DMS 273 (cell line): ENCODE measurements around the gene ARAP3.

Experiments used
- DNase-seq: peaks from one replicate; lab custom pipeline; 2025; ENCODE audit not compliant: unreplicated experiment; lab: John Stamatoyannopoulos, UW

Gene ARAP3

DNA sequence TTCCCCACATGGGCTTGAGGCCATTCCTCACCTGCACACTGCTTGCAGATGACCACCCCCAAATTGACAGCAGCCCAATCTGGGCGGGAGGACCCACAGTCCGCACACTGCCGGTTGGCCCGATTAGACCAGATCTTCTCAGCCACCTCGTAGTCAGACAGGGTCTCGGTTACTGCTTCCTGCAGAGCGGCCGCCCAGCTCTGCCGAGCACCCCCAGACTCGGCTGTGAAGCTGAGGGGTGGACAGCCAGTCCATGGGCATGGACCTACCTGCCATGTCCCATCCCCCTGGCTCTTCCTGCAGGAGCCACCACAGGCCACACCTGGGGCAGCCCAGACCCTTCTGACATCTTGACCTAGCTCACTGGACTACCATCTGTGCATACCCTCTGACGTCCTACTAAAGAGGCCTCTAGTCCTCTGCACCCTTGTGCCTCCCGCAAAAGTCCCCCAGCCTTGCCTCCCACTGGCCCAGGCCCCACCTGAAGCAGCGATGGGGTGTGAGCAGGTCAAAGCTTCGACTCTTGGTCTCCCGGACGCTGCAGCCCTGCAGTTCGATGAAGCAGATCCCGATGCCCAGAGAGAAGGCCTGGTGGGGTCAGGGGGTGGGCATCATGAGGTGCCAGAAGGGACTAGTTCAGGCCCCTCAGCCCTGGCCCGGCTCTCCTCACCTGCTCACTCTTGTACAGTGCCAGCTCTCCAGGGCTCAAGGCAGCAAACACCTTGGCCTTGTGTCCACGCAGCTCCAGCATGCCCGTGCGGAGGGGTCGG lies 9.8 kb downstream of the ARAP3 start:
- no peak for DNase-seq

DNA sequence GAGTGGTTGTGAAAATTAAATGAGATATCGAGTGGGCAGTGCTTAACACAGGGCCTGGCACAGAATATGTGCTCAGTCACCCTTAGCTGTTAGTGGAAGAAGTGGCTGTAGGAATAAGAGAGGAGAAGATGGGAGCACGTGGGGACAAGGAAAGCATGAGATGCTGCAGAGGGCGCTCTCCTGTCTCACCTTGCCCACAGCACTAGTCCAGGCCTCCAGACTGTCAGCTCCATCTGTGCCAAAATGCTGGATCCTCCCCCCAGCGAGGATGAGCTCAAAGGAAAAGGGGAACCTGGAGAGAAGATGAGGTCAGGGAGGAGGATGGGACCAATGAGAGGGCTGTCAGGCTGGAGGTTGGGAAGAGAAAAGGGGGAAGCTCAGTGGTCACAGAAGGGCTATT lies 12.5 kb downstream of the ARAP3 start:
- peak; percentile 40 for DNase-seq

DNA sequence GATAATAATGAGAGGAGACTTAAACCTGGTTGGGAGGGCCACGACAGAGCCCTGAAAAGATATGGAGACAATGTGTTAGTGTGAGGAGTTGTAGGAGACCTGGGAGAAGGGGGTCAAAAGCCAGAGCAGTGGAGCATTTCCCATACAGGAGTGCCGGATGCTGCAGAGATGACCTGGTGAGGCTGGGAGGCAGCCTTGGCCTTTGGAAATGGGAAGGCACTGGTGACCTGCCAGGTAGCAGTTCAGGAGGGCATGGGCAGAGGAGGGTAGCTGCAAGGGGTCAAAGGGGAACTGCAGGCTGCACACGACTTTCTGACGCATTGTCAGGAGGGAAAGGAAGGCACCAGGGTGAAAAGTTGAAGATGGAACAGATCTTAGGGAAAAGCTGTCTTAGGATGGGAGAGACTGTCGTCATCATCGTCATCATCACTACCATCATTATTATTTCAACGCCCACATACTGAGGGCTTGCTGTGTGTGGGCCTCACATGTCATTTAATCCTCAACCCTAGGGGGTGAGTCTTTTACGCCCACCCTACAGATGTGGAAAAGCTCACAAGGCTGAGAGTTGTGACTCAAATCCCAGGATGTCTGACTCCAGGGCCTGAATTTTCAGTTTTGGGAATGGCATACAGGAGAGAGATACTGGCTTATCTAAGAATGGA lies 13.3 kb downstream of the ARAP3 start:
- DNase-seq, result no peak

DNA sequence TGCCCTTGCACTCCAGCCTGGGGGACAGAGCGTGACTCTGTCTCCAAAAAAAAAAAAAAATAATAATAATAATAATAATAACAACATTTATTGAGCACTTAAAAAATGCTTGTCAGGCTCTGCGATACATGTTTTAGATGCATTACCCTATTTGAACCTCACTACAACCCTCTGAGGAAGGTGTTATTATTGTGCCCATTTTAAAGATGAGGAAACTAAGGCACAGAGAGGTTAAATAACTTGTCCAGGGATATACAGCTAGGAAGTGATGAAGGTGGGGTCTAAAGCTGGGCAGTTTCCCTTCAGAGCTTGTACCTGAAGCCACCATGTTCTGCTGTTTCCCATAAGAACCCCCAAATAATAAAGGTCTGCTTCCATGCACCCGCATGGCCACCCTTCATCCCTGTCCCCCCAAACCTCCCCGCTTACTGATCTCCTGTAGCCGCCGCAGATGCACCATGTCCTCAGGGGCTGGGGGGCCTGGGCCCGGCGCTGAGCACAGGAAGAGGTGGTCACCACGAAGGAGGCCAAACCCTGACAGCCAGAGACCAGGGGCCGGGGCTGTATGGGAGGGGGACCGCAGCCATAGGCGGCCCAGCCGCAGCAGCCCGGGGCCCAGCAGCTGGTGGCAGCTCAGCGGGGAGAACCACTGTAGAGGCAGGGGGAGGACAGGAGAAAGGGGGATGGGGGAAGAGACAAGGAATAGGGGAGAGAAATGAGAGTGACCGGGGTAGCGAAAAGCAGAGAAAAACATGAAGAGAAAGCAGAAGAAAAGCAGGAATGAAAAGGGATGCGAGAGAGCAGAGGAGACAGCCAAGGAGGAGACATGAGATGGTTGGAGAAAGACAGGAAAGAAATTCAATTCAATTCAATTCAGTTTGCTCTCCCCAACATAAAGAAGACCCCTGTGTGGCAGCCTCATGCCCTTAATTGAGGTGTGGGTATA lies 15.8 kb downstream of the ARAP3 start:
- no peak for DNase-seq

DNA sequence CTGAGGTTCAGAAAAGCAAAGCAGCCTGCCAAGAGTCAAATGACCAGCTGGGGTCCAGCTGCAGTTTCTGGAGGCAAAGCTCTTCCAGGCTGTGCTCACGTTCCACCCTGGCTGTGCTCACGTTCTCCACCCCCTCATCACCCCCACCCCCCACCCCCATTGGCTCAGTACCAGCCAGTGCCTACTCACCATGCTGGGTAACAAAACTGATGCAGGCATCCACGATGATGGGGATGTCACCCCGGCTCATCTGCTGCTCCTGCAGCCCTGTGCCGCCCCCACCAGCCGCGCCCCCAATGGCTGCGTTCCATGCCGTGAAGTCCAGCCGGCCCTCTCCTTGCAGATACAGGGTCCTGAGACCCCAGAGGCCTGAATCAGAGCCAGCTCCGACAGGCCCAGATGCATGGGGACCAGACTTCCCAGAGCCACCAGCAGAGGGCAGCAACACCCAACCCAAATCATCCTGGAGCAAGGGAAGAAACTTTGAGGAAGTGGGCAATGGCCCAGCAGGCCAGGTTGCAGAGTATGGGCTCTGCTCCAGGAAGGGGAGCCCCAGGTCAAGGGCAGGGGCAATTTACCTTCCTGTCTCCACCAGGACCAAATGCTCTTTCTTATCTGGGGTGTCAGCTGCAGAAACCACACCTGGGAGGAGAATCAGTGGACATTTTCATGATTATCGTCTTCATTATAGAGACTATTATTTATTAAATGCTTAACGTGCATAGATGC lies 17.1 kb downstream of the ARAP3 start:
- DNase-seq, result peak; percentile 89

DNA sequence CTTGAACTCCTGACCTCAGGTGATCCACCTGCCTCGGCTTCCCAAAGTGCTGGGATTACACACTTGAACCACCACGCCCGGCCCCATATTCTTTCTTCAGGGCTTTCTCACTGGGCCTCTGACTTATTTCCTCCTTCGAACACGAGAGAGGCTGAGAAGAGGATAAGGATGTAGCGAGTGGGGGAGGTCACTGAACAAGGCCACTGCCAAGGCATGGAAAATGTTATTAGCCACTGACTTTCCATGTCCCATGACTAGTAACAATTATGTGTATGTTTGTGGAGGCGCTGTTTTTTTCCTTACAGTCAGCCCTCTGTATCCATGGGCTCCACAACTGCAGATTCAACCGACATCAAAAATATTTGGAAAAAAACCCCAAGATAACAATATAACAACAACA lies 18.5 kb downstream of the ARAP3 start:
- DNase-seq, result no peak

DNA sequence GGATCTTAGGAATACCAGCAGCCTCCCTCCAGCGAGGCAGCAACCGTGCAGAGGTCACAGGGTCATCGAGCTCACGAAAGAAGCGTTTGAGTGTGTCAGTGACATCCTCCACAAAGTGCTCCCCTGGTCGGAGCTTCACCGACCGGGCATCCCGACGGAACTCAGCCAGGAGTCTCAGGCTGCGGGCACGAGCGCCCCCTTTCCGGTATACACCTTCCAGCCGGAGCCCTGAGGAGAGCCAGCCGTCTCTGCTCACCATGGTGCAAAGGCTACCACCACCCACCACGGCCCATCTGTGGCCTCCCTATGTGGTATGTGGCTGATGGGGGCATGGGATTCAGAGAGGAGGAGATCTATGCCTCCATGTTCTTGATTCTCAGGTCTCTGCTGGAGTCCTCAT lies 20.0 kb downstream of the ARAP3 start:
- no peak for DNase-seq

DNA sequence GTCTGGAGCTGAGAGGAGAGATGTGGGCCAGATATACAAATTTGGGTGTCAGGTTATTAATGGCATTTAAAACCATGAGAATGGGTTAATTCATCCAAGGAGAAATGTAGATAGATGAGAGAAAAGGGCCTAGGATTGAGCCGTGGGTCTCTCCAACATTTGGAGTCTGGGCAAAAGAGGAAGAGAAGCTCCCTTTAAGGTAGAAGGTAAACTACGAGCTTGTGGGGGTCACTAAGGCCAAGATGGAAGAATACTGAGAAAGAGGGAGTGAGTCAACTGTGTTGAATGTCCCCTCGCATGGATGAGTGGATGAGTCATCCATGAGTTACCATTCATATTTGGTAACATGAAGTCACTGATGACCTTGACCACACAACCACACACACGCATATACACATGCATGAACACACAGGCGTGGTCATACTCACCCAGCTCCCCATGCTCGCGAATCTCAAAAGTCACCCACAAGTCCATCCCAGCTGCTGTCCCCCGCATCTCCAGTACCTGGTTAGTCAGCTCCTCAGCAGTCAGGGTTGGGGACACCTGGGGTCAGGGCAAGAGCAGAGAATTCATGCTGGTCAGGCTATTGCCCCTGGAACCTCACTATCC lies 24.0 kb downstream of the ARAP3 start:
- DNase-seq, result no peak

DNA sequence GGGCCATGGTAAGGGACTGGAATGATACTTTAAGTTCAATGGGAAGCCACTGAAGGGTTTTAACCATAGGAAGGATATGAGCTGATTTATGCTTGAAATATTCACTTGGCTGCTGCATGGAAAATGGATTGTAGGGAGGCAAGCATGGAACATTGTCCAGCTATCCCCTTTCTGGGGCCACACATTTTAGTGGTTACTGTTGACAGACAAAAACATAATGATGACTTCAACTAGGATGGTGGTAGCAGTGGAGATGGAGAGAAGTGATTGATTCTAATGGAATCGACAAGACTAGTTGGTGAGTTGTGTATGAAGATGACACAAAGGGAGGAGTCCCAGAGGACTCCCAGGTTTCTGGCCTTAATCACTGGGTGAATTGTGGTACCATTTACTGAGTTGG lies 24.6 kb downstream of the ARAP3 start:
- DNase-seq, result no peak

DNA sequence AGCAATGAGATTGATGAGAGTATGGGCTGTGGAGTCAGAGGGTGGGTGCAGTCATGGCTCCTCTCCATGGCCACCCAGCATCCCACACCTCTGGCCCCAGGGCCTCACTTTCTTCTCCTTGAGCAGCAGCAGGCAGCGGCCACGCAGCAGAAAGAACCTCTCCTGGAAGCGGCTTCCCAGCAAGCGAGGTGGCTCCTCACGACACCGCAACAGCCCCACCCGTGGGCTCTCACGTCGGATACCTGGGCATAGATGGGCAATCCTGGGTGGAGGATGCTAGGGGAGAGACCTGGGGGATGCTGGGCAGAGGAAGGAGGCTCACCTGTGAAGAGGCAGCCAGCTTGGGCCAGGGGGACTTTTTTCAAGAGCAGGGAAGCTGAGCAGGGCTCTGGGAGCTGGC lies 25.6 kb downstream of the ARAP3 start:
- DNase-seq, result no peak

DNA sequence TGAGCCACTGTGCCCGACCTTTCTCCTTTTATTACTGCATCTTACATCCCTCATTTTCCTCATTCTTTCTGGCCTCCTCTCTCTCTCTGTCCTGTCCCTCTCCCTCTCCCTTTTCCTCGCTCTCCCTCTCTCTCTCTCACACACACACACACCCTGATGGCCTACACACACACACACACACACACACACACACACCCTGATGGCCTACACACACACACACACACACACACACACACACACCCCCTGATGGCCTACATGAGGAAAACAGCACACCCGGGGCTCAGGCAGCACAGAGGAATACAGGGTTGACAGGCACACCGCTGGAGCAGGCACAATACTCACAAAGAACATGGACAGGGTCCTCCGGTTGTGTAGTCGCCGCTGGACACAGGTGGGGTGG lies 27.0 kb downstream of the ARAP3 start:
- no peak for DNase-seq

DNA sequence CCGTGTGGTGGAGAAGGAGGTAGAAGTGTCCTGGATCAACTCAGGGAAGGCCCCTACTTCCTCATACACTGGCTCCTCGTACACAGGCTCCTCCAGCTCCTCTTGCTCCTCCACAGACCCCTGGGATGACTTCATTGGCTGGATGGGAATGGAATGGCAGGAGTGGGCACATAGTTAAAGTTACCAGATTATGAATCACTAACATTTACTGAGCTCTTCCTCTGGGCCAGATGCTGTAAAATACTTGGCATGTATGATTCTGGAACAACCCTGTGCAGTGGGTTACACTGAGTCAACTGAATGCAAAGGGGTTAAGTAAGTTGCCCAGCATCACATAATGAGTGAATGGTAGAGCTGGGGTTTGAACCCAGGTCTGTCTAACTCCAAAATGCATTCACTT lies 27.7 kb downstream of the ARAP3 start:
- DNase-seq, result no peak

DNA sequence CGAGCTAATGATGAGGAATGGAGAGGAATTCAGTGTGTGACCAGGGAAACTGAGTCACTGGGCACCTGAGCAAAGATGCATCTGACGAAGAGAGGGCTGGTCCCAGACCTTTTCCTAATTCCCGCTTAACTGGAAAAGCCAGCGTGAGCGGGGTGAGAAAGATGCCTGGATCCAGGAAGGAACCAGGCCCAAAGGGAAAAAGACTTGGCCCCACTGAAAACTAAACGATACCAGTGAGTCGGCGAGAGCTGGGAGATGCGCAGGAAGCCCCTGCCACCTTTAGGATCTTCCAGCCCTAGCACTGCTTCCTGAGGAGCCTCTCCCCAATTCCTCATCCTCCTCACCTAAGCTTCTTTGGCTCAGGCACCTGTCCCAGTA lies 30.3 kb downstream of the ARAP3 start:
- no peak for DNase-seq

DNA sequence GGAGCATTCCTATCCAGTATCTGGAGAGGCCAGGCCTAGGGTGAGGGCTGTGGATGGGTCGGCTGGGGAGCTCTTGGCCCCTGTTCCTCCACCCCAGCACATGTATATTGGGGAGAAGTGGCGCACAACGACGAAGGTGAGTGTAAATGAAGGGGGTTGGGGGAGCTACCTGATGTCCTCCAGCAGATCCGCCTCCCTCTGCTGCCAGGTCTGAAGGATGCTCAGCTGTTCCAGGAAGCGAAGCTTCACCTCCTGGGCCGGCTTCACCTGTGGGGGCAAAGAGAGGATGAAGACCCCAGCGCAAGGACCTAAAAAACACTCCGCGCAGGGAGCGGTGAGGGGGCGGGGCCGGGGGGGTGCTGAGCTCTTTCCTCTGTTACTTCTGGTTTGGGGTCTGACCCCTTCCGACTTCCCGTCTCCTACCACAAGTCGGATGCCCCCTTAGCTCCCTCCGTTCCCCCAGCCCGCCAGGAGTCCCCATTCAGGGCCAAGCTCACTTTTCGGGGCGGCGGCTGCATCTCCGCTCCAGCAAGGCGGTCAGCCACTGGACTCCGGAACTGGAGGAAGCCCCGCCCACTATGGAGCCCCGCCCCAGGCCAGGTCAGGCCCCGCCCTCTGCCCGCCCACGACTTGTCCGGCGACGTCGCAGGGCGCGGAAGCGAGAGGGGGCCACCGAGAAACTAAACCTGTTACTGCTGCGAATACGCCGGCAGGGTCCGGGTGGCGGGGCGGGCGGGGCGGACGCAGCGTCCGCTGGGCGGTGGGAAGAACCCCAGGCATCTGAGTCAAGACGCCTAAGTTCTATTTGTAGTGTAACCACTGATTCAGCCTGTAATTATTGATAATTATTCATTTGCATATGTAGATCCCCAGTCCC lies 30.9 kb downstream of the ARAP3 start, which contains the start of gene FCHSD1:
Gene FCHSD1 (minus strand): TSS at position 568 of the 877 bp plus-strand sequence. CDS start 50 bp downstream, at position 518.
- peak; percentile 65 for DNase-seq

DNA sequence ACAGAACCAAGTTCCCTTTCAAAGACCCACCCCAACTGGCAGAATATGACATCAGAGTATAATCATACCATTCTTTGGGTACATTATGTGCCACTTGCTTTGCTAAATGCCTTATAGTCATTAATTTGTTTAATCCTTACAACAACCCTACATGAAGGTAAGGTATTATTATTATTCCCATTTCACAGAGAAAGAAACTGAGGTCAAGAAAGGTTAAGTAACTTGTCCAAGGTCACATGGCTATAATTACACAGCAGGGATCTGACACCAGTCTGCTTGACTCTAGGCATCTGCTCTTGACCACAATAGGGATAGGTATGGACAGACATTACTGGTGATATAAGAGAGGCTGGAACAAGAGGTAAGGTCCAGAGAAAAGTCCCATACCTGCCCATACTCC lies 32.1 kb downstream of the ARAP3 start:
- DNase-seq, result no peak

DNA sequence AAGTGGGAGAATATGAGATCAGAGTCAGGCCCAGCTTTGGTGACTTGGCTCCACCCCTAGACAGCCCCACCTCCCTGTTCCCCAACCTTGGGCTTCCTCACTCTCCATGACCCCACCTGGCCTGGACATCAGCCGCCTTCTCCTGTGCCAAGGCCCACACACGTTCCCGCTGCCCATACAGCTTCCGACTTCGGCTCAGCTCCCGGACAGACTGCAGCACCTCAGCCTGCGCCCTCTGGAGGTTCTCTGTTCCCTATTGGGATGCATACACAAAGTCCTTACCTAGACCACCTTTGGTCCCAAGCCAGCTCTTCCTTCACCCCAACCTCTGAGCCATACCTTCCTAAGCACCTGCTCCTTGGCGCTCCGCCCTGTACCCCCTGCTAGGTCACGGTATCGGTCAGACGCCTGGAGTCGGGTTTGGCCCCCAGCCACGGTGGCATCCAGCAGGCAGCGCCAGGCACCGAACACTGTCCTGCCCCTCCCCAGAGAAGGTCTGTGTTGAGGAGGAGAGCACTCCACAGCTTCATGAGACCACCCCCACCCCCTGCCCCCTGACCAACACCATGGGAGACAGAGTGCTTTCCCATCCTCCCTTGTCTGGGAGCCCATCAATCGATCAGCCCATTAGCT lies 32.9 kb downstream of the ARAP3 start:
- no peak for DNase-seq

DNA sequence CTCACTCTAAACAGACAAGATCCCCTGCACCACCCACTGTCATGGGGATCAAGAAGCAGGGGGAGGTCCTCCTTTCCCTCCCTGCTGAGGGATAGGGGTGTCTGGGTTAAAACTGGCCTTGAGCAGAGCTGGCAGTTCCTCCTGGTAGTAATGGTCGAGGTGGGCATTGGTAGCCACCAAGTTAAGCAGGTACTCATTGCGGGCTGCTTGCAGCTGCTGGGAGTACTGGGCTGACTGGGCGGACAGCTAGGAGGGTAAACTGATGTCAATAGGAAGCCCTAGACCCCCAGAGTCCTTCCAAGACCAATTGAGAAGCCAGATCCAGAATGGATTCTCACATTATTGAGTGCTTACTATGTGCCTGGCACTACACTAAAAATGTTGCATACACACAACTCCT lies 34.2 kb downstream of the ARAP3 start:
- no peak for DNase-seq

DNA sequence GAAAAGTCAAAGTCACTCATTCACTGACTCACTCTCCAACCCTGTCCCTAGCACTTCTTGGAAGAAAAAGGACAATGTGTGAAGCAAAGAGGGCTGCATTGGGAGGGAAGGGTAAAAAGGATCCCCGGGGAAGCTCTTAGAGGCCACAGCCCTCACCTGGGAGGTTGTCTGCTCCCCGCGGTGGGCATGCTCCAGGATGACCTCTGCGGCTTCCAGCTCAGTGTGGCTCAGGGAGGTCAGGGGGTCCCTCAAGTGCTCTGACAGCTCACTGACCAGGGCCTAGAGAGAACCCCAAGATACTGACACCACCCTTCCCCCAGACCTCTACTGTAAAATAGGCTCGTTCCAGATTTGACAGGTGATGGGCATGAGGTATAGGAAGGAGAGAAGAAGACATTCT lies 34.8 kb downstream of the ARAP3 start:
- DNase-seq, result no peak

DNA sequence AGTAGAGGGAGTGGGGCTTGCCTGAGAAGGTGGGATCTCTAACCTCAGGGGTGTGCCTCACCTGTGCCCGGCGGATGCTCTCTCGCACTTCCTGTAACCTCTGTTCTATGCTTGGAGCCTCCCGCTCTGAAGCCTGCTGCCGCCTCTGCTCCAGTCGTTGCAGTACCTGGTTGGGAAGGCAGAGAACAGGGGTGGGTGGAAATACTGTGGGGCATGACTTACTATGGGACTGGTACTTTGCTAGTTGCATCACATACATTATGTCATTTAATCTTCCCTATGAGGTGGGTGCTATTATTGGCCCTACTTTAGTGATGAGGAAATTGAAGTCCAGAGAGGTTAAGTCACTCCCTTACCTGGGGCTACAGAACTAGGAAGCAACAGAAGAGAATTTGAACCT lies 36.0 kb downstream of the ARAP3 start:
- no peak for DNase-seq
